ENCODE measurements around the gene MRPL55. TPM values are rescaled to one million over a fixed set of nuclear protein-coding genes. Genes with fewer than 3 reads are reported as not detected.

MRPL55 gene
- polyA plus RNA-seq, 1 experiment, result 80.8 TPM

GRCh38 chr1:228156515-228156881 lies 47.4 kb upstream of the MRPL55 start:
- H3K4me3 ChIP-seq (ENCODE audit: low read depth, low read length), result no peak overlapping the region
- TF ChIP-seq, protein P1, sequence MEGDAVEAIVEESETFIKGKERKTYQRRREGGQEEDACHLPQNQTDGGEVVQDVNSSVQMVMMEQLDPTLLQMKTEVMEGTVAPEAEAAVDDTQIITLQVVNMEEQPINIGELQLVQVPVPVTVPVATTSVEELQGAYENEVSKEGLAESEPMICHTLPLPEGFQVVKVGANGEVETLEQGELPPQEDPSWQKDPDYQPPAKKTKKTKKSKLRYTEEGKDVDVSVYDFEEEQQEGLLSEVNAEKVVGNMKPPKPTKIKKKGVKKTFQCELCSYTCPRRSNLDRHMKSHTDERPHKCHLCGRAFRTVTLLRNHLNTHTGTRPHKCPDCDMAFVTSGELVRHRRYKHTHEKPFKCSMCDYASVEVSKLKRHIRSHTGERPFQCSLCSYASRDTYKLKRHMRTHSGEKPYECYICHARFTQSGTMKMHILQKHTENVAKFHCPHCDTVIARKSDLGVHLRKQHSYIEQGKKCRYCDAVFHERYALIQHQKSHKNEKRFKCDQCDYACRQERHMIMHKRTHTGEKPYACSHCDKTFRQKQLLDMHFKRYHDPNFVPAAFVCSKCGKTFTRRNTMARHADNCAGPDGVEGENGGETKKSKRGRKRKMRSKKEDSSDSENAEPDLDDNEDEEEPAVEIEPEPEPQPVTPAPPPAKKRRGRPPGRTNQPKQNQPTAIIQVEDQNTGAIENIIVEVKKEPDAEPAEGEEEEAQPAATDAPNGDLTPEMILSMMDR (IDR thresholded peaks at IDR 0.05; ENCODE audit: insufficient read depth, low read depth, low read length), result no peak
- POLR2A ChIA-PET, result no interaction called here
- CTCF ChIA-PET, result interaction anchor here (1.3 kb wide), 1 partner anchor 10 kb away, joined by 4 read pairs; the partner anchor contains the start of gene IBA57
- no peak for DNase-seq (ENCODE audit: low read depth)
- peaks cover 9% of the 10 kb centered on the region for H3K27me3 ChIP-seq (ENCODE audit: control insufficient read depth, insufficient read depth, low read length)
- no peaks in the 10 kb centered on the region for H3K36me3 ChIP-seq (ENCODE audit: control insufficient read depth, insufficient read depth, low read length)

GRCh38 chr1:228155596-228156514 lies 46.8 kb upstream of the MRPL55 start:
- Histone ChIP-seq H3K27me3 (ENCODE audit: control insufficient read depth, insufficient read depth, low read length) (peaks cover 9% of the 10 kb centered on the region), H3K36me3 (ENCODE audit: control insufficient read depth, insufficient read depth, low read length) (no peaks in the 10 kb centered on the region), H3K4me3 (ENCODE audit: low read depth, low read length) (no peak overlapping the region)
- TF ChIP-seq, protein P1 (IDR thresholded peaks at IDR 0.05; ENCODE audit: insufficient read depth, low read depth, low read length), result no peak
- DNase-seq (ENCODE audit: low read depth), result no peak
- ChIA-PET POLR2A (no interaction called here), CTCF (interaction anchor here (1.3 to 1.6 kb wide), 2 partner anchors 9 to 10 kb away, joined by 4 to 8 read pairs; partner anchors contain the start of gene IBA57)

DNA sequence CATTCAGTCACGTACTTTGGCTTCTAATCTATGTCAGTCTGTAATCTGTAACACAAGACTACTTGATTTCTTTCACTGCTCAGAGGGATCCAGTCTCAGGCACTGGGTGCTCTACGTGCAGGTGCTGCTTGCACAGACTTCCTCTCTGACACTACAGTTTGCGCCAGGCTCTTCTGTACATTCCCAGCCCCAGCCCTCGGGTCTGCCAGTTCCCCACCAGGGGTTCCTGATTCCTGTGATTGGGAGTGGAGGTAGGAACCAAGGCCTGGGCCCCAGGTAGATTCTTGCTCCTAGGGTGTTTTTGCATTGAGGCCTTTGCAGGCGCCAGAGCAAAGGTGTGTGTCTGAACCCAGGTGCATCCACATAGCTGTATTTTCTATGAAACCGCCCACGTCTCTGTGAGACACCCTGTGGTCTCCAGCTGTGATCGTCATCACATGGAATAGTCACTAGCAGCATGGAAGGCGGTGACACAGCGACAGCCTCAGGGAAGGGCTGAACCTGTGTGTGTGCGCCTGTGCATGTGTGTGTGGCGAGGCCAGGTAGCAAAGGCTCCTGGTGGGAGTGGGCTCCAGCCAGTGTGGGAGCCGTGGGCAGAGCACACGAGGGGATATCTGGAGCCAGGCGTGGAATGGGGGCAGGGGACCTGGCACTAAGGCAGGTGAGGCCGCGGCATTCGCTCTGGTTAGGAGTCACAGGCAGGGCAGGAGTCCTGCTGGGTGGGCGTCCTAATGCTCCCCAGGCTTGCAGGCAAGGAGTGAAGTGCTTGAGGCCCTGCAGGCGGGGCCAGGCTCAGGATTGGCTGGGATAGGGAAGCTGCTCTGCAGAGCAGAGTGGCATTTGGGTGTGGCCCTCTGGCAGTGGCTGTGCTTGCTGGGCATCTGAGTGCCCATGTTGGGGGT lies 45.8 kb upstream of the MRPL55 start:
- ChIA-PET CTCF (interaction anchor here (1.6 kb wide), 1 partner anchor 10 kb away, joined by 8 read pairs; the partner anchor contains the start of gene IBA57), POLR2A (no interaction called here)
- H3K27me3 ChIP-seq (ENCODE audit: control insufficient read depth, insufficient read depth, low read length), result peaks cover 9% of the 10 kb centered on the region
- no peak for DNase-seq (ENCODE audit: low read depth)
- no peaks in the 10 kb centered on the region for H3K36me3 ChIP-seq (ENCODE audit: control insufficient read depth, insufficient read depth, low read length)
- H3K4me3 ChIP-seq (ENCODE audit: low read depth, low read length), result no peak overlapping the region
- TF ChIP-seq, protein P1 (IDR thresholded peaks at IDR 0.05; ENCODE audit: insufficient read depth, low read depth, low read length), result no peak

DNA sequence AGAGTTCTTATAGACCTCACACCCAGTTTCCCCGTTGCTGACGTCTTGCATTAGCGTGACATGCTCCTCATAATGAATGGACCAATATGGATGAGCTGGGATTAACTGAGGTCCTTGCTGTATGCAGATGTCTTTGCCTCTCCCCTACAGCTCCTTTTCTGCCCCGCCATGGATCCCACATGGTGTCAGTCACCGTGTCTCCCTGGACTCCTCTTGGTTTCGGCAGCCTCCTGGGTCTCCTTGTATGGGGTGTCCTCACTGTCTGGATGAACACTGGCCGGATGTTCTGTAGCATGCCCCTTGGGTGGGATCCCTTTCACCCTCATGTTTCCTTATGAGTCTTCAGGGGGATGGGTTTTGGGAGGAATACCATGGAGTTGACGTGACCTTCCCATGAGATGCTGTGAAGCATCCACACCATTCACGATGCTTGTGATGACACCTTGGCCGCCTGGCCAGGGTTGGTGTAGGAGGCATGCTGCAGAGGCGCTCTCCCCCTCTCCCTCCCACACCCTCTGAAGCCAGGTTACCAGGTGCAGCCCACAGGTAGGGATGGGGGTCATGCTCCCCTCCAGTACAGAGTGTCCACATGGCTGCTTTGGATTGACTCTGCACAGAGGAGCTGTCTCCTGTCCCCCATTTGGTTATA lies 45.0 kb upstream of the MRPL55 start:
- ChIA-PET POLR2A (no interaction called here), CTCF (interaction anchor here (1.6 to 3.2 kb wide), 2 partner anchors 11 kb away, joined by 8 to 12 read pairs; partner anchors contain the start of gene IBA57)
- DNase-seq (ENCODE audit: low read depth), result no peak
- Histone ChIP-seq H3K27me3 (ENCODE audit: control insufficient read depth, insufficient read depth, low read length) (peaks cover 6% of the 10 kb centered on the region), H3K4me3 (ENCODE audit: low read depth, low read length) (no peak overlapping the region), H3K36me3 (ENCODE audit: control insufficient read depth, insufficient read depth, low read length) (no peaks in the 10 kb centered on the region)
- TF ChIP-seq, protein P1 (IDR thresholded peaks at IDR 0.05; ENCODE audit: insufficient read depth, low read depth, low read length), result no peak
